ENCODE measurements around the gene SERPINA3. TPM values are rescaled to one million over a fixed set of nuclear protein-coding genes. Genes with fewer than 3 reads are reported as not detected.

Gene SERPINA3
- total and polyA plus RNA-seq, 12 donors, result 1.0 to 408 (median 13.4) TPM

DNA sequence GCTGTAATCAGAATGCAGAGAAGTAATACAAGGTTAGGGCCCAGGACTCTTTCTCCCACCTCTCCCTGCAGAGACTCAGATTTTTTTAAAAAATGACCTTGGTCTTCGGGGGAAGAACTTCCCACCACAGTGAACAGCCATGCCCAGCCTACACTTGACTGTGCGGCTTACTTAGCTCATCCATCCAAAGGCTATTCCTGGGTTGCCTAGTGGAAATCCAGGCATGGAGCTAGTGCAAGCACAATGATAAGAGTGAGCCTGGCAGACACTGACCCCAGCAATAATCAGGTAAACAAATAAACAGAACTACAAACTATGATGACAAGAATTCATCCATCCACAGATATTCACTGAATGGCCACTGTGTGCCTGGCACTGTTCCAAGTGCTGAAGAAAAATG is 16.3 kb upstream of the SERPINA3 start:
- Histone ChIP-seq H3K27ac (peak overlapping the region in 1 of 10 donors; percentile 15), H3K4me1 (peaks cover 4 to 32% (median 22%) of the 10 kb centered on the region in 9 donors), H3K9me3 (no peaks in the 10 kb centered on the region), H3K36me3 (no peaks in the 10 kb centered on the region), H3K4me3 (no peak overlapping the region), H3K27me3 (no peaks in the 10 kb centered on the region)
- TF ChIP-seq, protein P1, sequence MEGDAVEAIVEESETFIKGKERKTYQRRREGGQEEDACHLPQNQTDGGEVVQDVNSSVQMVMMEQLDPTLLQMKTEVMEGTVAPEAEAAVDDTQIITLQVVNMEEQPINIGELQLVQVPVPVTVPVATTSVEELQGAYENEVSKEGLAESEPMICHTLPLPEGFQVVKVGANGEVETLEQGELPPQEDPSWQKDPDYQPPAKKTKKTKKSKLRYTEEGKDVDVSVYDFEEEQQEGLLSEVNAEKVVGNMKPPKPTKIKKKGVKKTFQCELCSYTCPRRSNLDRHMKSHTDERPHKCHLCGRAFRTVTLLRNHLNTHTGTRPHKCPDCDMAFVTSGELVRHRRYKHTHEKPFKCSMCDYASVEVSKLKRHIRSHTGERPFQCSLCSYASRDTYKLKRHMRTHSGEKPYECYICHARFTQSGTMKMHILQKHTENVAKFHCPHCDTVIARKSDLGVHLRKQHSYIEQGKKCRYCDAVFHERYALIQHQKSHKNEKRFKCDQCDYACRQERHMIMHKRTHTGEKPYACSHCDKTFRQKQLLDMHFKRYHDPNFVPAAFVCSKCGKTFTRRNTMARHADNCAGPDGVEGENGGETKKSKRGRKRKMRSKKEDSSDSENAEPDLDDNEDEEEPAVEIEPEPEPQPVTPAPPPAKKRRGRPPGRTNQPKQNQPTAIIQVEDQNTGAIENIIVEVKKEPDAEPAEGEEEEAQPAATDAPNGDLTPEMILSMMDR (IDR thresholded peaks at IDR 0.05), result no peak
- intact Hi-C loops (cut with DNase I), result no loop called here
- 42 to 46% methylated on average over 2 of the region's 2 CpGs for WGBS, 2 donors
- DNase-seq (no peak), ATAC-seq (peak in 6 of 8 donors; percentile 43 to 78 (median 56))

DNA sequence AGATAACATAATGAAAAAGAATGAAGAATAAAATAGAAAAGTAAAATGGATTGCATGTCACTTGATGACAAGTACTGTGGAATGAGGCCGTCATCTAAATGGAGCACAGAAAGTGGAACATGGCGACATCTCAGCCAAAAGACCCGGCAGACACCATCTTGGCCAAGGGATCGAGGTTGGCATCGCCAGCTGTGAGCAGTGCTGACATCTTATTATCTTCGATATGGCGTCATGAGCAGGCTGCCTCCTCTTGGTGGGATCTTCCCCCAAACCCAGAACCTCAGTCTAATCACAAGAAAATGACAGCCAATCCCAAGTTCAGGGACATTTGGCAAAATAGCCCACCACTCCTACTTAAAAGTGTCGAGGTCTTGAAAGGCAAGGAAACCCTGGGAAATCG is 15.8 kb upstream of the SERPINA3 start:
- Histone ChIP-seq H3K4me1 (peaks cover 4 to 32% (median 22%) of the 10 kb centered on the region in 9 donors), H3K27me3 (no peaks in the 10 kb centered on the region), H3K9me3 (no peaks in the 10 kb centered on the region), H3K27ac (no peak overlapping the region), H3K36me3 (no peaks in the 10 kb centered on the region), H3K4me3 (no peak overlapping the region)
- intact Hi-C loops (cut with DNase I), result no loop called here
- TF ChIP-seq, protein P1 (IDR thresholded peaks at IDR 0.05), result no peak
- ATAC-seq, result no peak
- 68 to 71% methylated on average over 9 of the region's 9 CpGs for WGBS, 2 donors
- no peak for DNase-seq

- no peak for DNase-seq
- Histone ChIP-seq H3K4me1 (peaks cover 4 to 43% (median 29%) of the 10 kb centered on the region in 9 donors), H3K27ac (no peak overlapping the region), H3K27me3 (no peaks in the 10 kb centered on the region), H3K4me3 (no peak overlapping the region), H3K36me3 (no peaks in the 10 kb centered on the region), H3K9me3 (no peaks in the 10 kb centered on the region)
- no peak for ATAC-seq
- TF ChIP-seq, protein P1 (IDR thresholded peaks at IDR 0.05), result no peak
- intact Hi-C loops (cut with DNase I), result no loop called here
- WGBS, 2 donors, result 86 to 88% methylated on average over 5 of the region's 5 CpGs
Measured at GRCh38 chr14:94597788-94598187, 14.4 kb upstream of the SERPINA3 start.

DNA sequence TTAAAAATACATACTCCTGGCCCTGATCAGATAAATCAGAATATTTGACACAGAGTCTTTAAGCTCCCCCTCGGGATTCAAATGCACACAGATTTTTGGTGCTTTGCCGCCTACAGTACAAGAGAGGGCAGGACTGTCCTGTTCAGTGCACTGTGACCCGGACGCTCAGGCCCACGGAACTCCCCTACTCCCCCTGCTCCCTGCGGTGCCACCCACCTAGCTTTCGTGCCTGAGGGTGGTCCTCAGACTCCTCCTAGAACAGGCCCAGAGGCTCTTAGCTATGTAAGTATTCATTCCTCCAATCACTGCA is 13.7 kb upstream of the SERPINA3 start:
- no peak overlapping the region for H3K4me3 ChIP-seq
- H3K4me1 ChIP-seq, result peaks cover 4 to 43% (median 29%) of the 10 kb centered on the region in 9 donors
- ATAC-seq (no peak), DNase-seq (no peak)
- no peaks in the 10 kb centered on the region for H3K36me3 ChIP-seq
- TF ChIP-seq, protein P1 (IDR thresholded peaks at IDR 0.05), result no peak
- H3K9me3 ChIP-seq, result no peaks in the 10 kb centered on the region
- peak overlapping the region in 2 of 10 donors; percentile 64 to 73 for H3K27ac ChIP-seq
- no peaks in the 10 kb centered on the region for H3K27me3 ChIP-seq
- 75 to 78% methylated on average over 7 of the region's 7 CpGs for WGBS, 2 donors
- intact Hi-C loops (cut with DNase I), result no loop called here

All from heart right ventricle (tissue), 16 donors.